ENCODE results near the gene ASF1B. TPM values are rescaled to one million over a fixed set of nuclear protein-coding genes. Genes with fewer than 3 reads are reported as not detected.
A peak's percentile ranks its signal among the peaks of the same experiment; 100 is the strongest.
"Not testable (repeated sequence)": the region's sequence is repeated elsewhere in the genome, so short reads cannot be mapped to it uniquely, and the experiment has no call there.

Gene ASF1B
- polyA plus RNA-seq (2011; rRNA removed), result 8.2 and 11.1 TPM in 2 replicates
- 8.4 and 10.0 TPM in 2 replicates for polyA minus RNA-seq (2011; rRNA and poly(A)+ RNA removed)

DNA sequence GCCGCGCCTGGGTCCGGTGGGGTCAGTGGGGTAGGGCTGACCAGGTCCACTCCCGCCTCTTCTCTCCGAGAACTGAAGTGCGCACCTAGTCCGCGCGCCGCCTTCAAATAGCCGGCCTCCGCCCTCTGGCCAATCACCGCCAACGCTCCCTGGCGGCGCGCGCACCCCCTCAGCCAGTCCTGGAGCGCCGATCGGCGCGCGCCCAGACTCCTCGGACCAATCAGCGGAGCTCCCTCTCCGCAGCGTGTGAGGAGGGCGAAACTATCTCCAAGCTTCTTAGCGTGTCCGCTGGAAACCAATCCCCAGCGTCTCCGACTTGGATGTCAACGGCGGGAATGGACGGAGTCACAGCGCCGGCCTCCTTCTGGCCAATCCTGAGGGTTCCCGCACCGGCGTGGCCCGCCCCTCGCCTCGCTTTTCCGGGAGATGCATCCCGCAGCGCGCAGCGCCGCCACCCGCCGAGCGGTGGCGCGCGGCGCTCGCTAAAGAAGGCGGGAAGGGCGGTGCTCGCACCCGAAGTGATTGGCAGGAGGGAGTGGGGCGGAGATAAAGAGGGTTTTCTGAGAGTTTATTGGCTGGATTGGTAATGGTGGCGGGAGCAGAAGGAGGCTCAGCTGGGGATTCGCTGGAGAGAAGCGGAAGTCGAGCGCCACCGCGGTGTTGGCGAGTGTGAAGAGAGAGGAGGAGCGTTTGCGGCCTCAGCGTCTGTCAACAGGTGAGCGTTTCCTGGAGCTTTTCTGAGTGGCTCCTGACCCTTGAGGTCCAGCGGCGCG, at the start of gene ASF1B:
Gene ASF1B (minus strand): TSS at position 81 of the 773 bp plus-strand sequence. CDS start 133 bp downstream, outside the sequence.
- Histone ChIP-seq H3K27me3 (ENCODE audit: control insufficient read depth, insufficient read depth, low read length) (no peaks in the 10 kb centered on the region), H3K4me3 (ENCODE audit: low read depth, low read length) (peak within 1 kb of the TSS; percentile 93), H3K36me3 (ENCODE audit: control insufficient read depth, insufficient read depth, low read length) (no peaks in the 10 kb centered on the region)
- TF ChIP-seq, protein P1, sequence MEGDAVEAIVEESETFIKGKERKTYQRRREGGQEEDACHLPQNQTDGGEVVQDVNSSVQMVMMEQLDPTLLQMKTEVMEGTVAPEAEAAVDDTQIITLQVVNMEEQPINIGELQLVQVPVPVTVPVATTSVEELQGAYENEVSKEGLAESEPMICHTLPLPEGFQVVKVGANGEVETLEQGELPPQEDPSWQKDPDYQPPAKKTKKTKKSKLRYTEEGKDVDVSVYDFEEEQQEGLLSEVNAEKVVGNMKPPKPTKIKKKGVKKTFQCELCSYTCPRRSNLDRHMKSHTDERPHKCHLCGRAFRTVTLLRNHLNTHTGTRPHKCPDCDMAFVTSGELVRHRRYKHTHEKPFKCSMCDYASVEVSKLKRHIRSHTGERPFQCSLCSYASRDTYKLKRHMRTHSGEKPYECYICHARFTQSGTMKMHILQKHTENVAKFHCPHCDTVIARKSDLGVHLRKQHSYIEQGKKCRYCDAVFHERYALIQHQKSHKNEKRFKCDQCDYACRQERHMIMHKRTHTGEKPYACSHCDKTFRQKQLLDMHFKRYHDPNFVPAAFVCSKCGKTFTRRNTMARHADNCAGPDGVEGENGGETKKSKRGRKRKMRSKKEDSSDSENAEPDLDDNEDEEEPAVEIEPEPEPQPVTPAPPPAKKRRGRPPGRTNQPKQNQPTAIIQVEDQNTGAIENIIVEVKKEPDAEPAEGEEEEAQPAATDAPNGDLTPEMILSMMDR (IDR thresholded peaks at IDR 0.05; ENCODE audit: insufficient read depth, low read depth, low read length), result peak; percentile 66
- DNase-seq (ENCODE audit: low read depth), result peak; percentile 99
- CTCF ChIA-PET, result interaction anchor here (0.6 to 6.6 kb wide), 58 partner anchors 8 to 1743 kb away, joined by 3 to 52 read pairs (median 4); partner anchors contain the start of genes NANOS3 and PRKACA
- POLR2A ChIA-PET, result interaction anchor here (0.6 to 1.0 kb wide), 2 partner anchors 274 to 341 kb away, joined by 3 read pairs; partner anchors contain the start of gene ZSWIM4

DNA sequence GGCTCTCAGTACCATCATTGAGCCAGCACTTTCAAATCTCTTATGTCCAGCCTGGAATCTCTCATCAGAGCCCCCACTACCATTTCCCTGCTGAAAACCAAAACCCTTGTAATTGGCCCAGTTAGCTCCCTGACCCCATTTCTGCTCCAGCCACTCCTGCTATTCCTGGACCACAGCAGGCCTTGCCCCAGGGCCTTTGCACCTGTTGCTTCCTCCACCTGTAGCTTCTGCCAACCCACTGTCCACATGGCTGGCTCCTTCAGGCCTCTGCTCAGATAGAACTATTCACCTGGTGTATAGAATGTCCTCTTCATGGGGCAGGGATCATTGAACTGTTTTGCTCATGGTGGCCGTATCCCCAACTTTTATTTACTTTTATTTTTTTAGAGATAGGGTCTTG, 49.3 kb upstream of the ASF1B start:
- POLR2A ChIA-PET; DNase-seq (ENCODE audit: low read depth); H3K27me3 ChIP-seq (ENCODE audit: control insufficient read depth, insufficient read depth, low read length): not testable (repeated sequence)

DNA sequence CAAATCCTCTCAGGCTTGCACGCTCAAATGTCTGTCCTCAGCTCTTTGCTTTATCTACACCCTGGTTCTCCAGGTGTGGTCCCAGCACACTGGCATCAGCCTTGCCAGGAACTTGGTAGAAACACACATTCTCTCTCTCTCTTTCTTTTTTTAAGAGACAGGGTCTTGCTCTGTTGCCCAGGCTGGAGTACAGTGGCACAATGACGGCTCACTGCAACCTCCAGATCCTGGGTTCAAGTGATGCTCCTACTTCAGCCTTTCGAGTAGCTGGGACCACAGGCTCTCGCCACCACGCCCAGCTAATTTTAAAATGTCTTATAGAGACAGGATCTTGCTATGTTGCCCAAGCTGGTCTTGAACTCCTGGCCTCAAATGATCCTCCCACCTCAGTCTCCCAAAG, 48.8 kb upstream of the ASF1B start:
- H3K36me3 ChIP-seq (ENCODE audit: control insufficient read depth, insufficient read depth, low read length), result no peaks in the 10 kb centered on the region
- no peak for DNase-seq (ENCODE audit: low read depth)
- H3K4me3 ChIP-seq (ENCODE audit: low read depth, low read length), result no peak overlapping the region
- ChIA-PET POLR2A (no interaction called here), CTCF (interaction anchor here (2.5 kb wide), 1 partner anchor 163 kb away, joined by 11 read pairs; no protein-coding TSS in a partner anchor)
- H3K27me3 ChIP-seq (ENCODE audit: control insufficient read depth, insufficient read depth, low read length), result no peaks in the 10 kb centered on the region
- TF ChIP-seq, protein P1 (IDR thresholded peaks at IDR 0.05; ENCODE audit: insufficient read depth, low read depth, low read length), result no peak

More for the DNA sequence above, 49.3 kb upstream of the ASF1B start:
- CTCF ChIA-PET, result interaction anchor here (2.5 kb wide), 1 partner anchor 163 kb away, joined by 11 read pairs; no protein-coding TSS in a partner anchor
- not testable (repeated sequence) for H3K36me3 ChIP-seq (ENCODE audit: control insufficient read depth, insufficient read depth, low read length); H3K4me3 ChIP-seq (ENCODE audit: low read depth, low read length)

DNA sequence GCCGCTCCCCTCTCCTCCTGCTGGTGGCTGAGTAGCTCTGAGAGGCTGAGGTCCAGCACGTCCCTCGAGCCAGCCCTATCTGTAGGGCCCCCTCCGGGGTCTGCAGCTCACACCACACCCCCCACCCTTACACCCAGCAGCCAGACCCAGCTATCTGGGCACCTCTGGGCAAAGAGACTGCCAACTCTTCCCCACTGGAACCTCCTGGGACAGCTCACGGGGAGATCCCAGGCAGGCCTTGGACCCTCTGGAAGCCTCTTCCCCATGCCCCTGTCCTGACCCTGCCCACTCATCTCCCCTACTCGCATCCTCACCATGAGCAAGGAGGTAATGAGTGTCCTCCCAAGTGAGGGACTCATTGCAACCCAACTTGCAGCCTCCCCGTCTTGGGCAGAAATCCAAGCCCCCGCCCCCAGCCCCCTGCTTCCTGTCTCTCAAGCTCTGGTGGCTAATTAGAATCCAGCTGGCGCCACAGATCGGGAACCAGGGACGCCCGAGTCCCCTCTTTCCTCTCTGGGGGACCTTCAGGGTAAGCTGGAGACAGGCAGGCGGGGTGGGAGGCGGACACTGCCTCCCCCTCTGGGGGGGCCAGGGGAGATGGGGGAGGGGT, 47.5 kb upstream of the ASF1B start:
- H3K4me3 ChIP-seq (ENCODE audit: low read depth, low read length), result no peak overlapping the region
- ChIA-PET CTCF (interaction anchor here (0.5 to 2.5 kb wide), 5 partner anchors 9 to 183 kb away, joined by 3 to 11 read pairs (median 5); no protein-coding TSS in a partner anchor), POLR2A (no interaction called here)
- no peak for DNase-seq (ENCODE audit: low read depth)
- H3K27me3 ChIP-seq (ENCODE audit: control insufficient read depth, insufficient read depth, low read length), result no peaks in the 10 kb centered on the region
- no peaks in the 10 kb centered on the region for H3K36me3 ChIP-seq (ENCODE audit: control insufficient read depth, insufficient read depth, low read length)
- TF ChIP-seq, protein P1 (IDR thresholded peaks at IDR 0.05; ENCODE audit: insufficient read depth, low read depth, low read length), result no peak

DNA sequence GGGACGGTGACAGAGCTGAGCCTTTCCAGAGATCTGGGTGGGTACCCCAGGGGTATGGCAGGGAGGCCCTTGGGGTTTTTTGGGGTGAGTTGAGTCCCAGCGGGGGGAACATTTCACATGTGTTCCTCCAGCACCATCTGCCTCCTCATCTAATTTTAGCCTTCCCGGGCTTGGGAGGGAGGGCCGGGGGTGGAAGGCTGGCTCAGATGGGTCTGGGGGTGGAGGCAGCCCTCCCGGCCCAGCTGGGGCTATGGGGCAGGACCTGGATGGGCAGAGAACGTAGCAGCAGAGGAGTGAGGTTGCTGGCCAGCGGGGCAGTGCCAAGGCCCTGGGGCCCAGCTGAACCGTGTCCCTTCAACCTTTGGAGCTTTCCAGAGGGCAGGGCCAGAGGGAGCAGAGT, 46.1 kb upstream of the ASF1B start:
- DNase-seq (ENCODE audit: low read depth), result no peak
- H3K27me3 ChIP-seq (ENCODE audit: control insufficient read depth, insufficient read depth, low read length), result no peaks in the 10 kb centered on the region
- ChIA-PET POLR2A (no interaction called here), CTCF (interaction anchor here (1.5 kb wide), 1 partner anchor 46 kb away, joined by 3 read pairs; no protein-coding TSS in a partner anchor)
- no peak overlapping the region for H3K4me3 ChIP-seq (ENCODE audit: low read depth, low read length)
- TF ChIP-seq, protein P1 (IDR thresholded peaks at IDR 0.05; ENCODE audit: insufficient read depth, low read depth, low read length), result no peak
- no peaks in the 10 kb centered on the region for H3K36me3 ChIP-seq (ENCODE audit: control insufficient read depth, insufficient read depth, low read length)
